Iris pigment epithelial cell (primary cell): ENCODE results near the gene HEXIM2.
A peak's percentile ranks its signal among the peaks of the same experiment; 100 is the strongest.

Source experiments
- DNase-seq: peaks from one replicate; pipeline ENCODE4 v3.0.0-alpha.2; 2011; ENCODE audit warnings: low read depth

The HEXIM2 gene

DNA sequence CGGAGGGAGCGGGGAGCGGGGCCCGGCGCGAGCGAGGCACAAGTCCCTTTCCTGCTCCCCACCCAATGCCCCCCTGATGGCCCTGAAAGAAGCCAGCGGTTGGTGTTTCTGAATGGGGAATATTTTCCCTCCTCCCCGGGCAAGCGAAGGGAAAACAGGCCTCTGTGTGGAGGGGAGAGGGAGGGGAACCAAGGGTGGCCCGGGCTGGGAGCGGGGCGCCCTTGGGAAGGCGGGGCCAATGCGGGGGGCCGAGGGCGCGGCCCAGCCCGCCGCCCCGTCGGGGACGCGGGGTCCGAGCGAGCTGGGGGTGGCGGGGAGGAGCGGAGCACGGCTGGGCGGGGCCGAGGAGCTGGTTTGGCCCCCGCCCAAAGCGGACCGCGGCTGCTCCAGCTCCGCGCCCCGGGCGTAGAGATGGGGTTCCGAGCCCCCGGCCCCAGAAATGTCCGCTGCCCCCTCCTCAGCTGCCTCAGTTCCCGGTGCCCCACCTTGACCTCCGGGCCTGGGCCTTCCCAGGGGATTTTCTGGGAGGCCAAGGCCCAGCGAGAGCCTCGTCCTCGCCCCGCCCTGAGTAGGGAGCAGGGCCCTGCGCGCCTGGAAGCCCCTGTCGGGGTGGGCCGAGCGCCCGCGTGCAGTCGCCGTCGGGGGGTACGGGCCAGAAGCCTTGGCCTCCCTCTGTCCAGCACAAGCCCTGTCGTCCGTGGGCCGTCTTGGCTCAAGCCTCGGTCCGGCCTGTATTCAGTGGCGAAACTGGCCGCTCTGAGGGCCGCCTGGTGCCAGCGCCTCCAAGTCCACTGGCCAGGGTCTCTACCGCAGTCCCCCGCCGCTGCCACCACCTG lies 17.3 kb upstream of the HEXIM2 start:
- no peak for DNase-seq

DNA sequence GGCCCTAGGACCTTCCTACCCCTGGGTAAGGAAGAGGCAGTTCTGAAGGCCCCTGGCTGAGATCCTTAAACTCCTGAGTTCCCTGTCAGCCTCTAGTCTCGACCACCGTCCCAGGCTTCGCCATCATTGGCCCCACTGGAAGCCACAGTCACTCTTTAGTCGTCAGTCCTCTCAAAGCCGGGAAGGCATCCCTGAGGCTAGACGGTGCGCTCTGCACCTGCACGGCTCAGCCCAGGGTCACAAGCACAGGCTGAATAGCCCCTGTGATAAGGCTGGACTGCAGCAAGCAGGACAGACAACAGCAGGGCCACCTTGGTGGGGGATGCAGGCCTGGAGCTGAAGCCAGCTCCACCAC lies 16.7 kb upstream of the HEXIM2 start:
- no peak for DNase-seq

DNA sequence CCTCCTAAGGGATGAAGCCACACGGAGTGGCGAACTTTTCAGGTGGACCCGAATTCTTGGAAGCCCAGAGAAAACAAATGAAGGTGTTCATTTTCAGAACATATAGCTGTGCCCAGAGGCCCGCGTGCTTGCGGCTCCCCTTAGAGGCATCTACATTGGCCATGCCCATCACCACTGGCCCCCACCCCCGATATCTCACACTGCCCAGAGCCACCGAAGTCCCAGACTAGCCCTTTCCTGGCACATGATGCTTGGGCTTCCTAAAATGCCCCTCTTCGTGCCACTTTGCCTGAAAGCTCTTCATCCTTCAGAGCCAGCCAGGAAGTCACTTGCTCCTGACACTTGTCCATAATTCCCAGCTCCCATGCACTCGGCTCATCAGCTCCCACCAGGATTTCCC lies 15.5 kb upstream of the HEXIM2 start:
- no peak for DNase-seq

DNA sequence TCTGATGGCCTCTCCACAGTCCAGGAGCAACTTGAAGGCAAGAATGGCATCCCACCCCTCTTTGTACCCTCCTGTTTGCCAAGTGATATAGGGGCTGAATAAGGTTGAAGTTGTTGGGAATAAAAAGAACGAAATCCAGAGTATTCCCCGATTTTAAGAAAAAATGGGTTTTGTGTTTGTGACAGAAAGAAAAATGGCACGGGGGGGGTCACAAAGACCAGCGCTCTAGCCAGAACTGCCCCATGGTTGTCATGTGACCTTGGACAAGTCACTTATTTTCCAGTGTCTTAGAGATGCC lies 15.1 kb upstream of the HEXIM2 start:
- no peak for DNase-seq

DNA sequence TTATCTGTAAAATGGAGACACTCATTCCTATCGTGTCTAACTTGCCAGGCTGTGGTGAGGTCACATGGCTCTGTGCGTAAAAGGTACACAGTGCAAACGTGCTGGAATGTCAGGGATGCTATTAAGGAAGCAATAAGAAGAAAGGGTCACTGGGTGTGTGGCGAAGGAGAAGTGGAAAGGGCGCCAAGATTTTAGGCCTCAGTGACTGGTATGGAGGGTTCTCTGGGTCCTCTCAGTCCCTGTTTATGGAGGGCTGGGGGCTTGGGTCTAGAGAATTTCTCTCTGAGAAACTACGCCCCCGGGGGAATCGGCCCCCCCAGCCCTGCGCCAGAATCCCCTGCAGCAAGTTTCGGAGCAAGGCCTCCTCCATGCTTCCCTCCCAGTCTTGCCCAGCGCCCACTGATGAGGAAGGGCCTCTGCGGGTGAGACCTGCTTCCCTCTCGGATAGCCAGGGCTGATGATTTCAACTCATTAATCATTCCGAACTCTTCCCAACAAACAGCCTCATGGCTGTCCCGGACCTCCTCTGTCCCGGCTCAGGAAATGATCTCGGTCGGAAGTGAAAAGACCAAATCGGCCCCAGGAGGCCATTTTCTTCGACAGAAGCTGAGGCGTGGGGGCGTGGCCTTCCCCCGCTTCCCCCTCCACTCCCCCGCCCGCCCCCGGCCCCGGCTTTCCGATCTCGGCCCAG lies 14.6 kb upstream of the HEXIM2 start:
- peak; percentile 92 for DNase-seq

DNA sequence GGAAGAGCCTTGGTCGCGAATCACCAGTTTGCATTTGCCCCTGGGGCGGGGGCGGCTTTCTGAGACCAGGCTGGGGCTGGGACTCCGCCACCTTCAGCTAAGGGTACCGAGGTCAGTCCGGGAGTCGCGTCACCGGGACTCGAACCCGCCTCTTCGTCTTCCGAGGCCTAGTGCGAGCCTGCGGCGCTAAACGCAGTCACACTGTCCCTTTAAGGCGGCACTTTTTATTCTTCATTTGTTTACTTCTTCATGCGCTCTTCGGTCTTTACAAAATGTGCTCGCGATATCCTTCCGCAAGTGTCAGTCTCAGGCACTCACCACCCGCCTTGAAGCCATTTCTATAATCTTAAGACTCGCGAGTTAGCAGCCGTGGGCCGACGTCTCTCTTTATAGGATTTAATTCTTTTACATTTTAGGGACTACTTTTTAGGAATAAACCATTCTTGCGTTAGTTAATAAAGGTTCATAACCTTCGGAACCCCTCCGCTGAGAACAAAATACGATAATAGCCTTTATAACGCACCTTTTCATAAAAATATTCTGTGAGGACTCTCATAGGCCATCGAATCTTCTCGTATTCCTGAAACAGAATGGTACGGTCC lies 14.0 kb upstream of the HEXIM2 start:
- DNase-seq: peak; percentile 94

DNA sequence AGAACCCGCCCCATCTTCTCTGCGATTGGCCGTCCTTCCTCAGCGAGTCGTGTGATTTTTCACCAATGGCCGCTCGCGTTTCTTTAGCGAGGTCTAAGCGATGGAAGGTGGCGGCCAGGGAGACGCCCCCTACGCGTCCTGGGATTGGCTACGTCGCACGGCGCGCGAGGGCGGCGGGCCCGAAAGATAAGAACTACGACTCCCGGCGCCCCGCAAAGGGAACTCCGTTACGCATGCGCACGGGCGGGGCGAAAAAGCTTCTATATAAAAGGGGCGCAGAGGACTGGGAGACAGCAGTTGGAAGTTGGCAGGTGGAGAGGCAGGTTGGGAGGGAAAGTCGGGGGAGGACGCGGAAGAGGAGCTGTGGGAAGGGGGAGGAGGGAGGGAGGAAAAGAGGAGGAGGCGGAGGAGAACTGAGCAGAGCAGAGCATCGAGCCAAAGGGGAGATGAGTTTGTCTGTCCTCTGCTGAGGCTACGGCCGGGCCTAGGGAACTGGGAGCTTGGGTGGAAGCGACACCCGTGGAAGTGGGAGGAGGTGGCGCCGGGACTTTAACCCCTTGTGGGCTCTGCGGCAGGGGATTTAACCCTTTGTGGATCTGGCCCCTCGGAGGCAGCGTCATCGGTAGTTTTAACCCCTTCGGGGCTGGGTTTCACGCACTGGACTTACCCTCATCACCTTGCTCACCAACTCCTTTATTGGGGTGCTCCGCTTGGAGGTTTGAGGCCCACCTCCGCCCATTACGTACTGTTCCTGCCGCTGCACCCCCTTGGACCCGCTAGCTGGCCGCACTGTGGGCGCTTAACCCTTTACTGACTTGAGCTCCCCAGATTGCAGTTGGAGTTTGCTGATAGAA lies 13.3 kb upstream of the HEXIM2 start, which contains the start of gene HEXIM1:
HEXIM1 (plus strand) TSS at position 293 of the 854 bp plus-strand sequence. CDS start 716 bp downstream, outside the sequence.
- DNase-seq: peak; percentile 100

DNA sequence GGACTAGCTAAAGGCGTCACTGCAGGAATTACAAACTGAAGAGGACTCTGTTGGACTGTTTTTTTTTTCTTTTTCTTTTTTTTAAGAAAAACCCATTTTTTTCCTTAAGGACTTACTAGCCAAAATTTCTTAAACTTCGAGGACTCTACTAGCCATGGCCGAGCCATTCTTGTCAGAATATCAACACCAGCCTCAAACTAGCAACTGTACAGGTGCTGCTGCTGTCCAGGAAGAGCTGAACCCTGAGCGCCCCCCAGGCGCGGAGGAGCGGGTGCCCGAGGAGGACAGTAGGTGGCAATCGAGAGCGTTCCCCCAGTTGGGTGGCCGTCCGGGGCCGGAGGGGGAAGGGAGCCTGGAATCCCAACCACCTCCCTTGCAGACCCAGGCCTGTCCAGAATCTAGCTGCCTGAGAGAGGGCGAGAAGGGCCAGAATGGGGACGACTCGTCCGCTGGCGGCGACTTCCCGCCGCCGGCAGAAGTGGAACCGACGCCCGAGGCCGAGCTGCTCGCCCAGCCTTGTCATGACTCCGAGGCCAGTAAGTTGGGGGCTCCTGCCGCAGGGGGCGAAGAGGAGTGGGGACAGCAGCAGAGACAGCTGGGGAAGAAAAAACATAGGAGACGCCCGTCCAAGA lies 12.5 kb upstream of the HEXIM2 start:
- DNase-seq: peak; percentile 77

DNA sequence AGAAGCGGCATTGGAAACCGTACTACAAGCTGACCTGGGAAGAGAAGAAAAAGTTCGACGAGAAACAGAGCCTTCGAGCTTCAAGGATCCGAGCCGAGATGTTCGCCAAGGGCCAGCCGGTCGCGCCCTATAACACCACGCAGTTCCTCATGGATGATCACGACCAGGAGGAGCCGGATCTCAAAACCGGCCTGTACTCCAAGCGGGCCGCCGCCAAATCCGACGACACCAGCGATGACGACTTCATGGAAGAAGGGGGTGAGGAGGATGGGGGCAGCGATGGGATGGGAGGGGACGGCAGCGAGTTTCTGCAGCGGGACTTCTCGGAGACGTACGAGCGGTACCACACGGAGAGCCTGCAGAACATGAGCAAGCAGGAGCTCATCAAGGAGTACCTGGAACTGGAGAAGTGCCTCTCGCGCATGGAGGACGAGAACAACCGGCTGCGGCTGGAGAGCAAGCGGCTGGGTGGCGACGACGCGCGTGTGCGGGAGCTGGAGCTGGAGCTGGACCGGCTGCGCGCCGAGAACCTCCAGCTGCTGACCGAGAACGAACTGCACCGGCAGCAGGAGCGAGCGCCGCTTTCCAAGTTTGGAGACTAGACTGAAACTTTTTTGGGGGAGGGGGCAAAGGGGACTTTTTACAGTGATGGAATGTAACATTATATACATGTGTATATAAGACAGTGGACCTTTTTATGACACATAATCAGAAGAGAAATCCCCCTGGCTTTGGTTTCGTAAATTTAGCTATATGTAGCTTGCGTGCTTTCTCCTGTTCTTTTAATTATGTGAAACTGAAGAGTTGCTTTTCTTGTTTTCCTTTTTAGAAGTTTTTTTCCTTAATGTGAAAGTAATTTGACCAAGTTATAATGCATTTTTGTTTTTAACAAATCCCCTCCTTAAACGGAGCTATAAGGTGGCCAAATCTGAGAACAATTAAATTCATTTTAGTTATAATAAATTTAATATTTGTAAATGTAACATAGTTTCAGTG lies 11.7 kb upstream of the HEXIM2 start:
- peak; percentile 75 for DNase-seq

DNA sequence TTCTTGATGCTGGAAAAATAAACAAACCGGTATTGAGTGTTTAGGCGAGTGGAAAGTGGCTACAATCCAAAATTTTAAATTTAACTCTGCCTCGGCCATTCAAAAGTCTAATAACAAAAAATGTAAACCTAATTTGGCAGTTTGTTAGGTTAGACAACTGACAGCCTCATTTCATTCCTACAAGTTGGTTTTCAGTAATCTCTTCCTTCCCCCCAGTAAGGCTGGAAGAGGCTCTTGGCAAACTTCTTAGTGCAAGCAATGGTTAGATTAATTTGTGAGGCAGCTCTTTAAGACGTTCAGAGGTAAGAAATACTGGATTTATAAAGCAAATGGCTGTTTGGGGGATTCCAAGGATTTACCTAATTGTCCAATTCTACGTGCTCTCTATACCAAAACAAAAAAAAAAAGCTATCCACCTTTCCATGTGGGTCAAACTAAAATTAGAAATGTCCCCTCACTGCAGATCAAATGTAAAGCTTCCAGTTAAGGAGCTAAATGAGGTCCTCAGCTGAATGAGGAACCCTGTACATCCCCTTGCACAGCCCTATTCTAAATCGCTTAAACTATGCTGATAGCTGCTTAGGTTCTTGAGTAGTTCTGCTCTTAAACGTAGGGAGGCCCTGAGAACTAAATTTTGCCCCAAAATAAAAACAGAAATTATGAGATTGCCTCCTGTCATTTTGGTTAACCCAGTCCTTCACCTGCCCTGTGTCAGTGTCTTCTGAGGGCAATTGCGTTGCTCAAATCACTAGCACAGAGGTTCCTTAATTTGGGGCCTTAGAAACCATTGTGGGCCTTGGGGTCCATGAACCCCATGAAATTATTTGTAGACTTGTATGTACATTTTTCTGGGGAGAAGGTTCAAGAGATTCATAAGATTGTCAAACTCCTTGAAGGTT lies 10.5 kb upstream of the HEXIM2 start:
- no peak for DNase-seq

DNA sequence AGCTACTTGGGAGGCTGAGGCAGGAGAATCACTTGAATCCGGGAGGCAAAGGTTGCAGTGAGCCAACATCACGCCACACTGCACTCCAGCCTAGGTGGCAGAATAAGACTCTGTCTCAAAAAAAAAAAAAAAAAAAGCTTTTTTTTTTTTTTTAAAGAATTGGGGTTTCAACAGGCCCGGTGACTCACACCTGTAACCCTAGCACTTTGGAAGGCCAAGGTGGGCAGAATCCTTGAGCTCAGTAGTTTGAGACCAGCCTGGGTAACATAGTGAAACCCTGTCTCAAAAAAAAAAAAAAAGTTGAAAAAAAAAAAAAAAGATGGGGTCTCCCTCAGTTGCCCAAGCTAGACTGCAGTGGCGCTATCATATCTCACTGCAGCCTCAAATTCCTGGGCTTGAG lies 6.6 kb upstream of the HEXIM2 start:
- DNase-seq: no peak

DNA sequence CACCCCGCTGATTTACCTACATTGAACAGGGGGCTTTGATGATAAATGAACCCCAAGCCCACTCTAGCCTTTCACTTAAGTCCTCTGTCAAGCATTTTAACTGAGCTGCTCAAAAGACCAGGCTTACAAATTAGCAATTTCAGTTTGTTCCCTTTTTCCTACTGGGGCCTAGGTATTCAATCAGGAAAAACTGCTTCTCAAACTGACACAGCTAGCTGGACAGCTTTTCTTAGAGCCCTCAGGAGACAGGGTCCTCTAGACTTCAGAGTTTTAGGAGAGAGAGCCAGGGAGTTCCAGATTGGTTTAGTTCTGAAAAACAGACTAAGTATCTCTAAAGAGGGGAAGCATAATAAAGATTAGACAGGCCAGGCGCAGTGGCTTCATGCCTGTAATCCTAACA lies 6.2 kb upstream of the HEXIM2 start:
- DNase-seq: no peak

DNA sequence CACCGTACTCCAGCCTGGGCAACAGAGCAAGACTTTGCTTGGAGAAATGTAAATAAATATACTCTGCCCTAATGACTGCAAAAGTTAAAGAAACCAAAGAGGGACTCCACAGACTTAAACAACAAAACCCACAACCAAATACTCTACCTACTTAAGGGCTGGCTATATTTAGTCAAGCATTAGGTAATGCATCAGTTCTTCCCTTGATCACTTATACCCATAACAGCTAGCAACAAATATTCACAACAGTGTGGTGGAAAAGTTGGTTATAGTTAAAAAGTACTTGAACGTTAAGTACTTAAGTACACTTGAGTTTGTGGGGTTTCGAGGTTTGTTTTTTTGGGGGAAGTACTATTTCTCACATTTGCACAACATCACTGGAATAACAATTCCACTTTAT lies 5.4 kb upstream of the HEXIM2 start:
- DNase-seq: no peak

DNA sequence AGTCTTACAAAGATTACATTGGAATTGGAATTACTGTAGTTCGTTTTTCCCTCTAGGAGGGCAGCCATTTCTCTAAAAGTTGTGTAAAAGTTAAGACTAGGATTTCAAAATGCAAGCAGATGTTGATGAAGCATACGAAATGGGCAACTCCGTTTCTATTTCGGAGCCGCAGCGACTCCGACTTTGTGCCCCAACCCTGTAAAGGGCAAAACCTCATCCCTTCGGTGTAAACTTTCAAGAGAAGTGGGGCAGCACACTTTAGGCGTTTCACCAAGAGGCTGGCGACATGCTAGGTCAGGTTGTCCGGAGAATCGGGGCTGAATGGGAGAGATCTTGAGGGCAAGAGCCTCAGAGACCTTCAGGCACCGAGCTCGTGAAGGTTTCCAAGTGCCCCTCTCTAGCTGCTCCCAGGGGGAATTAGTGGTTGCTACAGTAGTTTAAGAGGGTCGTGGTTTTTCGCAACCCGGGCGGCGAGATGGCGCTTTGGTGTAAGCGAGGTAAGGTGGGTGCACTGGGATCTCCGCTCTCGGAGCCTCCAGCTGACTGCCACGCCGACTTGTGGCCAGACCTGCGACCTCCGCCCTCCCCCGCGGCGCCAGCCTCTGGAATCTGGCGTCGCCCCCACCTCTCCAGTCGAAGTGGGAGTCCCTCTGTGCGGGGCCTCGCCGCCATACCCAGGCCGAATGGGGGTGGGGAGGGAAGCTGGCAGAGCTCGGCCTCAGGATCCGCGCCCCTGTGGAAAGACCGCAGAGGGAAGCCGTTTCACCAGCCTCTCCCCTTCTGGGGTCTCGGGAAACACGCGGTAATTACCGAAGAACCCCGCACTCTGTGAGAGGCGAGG lies 1.0 kb upstream of the HEXIM2 start:
- DNase-seq: peak; percentile 71

DNA sequence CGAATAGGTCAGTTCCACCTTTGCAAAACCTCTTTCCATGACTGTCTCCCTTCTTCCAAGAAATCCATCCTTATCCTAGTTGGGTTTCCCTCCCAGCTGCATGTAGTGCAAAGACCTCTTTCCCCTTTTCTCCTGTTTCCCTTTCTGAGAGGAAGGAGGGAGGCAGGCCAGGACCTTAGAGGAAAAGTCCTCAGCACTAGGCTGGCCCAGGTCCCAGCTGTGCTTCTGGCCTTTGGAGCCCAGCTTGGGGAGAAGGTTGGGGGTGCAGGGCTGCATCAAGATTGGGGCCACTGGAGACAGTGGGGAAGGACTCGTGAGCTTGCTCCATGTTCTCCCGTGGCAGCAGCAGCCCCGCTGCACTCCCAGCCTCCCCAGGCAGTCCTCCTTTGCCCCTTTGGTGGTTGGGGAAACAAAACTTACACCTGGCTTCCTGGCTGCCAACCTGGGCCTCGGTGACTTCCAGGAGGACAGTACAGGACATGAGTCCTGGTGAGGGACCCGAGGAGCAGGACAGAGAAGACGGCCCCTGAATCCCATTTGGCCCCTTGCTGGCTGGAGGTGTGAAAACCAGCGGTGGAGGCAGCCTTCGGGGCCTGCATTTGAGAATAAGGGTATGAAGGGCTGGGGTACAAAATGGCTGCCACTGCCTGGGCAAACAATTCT lies 481 bp downstream of the HEXIM2 start:
- no peak for DNase-seq

DNA sequence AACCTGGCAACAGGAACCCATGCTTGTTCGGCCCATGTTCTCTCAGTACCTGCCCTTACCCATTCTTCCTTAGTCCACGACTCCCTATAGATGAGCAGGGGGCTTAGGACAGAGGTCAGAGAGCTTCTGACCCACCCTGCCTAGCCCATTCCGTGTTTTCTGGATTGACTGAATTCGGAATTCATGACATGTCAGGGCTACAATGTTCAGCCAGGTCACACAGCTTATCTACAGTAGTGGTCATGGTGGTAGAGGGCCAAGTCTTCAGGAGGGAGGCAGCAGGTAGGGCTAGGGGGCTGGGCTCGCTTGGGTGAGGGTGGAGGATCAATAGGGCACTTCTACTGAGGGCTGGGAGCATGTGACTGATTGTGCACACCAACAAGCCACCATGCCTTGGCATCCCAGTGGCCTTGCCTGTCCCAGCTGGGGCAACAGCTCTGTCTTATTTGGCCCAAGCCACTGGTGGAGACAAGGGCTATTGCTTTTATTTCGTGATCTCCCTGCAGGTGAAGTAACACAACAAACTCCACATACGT lies 3.1 kb downstream of the HEXIM2 start:
- DNase-seq: no peak

DNA sequence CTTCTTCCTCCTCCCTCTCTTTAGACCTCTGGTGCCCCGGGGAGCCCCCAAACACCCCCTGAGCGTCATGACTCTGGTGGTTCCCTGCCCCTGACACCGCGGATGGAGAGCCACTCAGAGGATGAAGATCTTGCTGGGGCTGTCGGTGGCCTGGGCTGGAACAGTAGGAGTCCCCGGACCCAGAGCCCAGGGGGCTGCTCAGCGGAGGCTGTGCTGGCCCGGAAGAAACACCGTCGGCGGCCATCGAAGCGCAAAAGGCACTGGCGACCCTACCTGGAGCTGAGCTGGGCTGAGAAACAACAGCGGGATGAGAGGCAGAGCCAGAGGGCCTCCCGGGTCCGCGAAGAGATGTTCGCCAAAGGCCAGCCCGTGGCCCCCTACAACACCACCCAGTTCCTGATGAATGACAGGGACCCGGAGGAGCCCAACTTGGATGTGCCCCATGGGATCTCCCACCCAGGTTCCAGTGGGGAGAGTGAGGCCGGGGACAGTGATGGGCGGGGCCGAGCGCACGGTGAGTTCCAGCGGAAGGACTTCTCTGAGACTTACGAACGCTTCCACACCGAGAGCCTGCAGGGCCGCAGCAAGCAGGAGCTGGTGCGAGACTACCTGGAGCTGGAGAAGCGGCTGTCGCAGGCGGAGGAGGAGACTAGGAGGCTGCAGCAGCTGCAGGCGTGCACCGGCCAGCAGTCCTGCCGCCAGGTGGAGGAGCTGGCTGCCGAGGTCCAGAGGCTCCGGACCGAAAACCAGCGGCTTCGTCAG lies 7.5 kb downstream of the HEXIM2 start:
- no peak for DNase-seq
